ENCODE data around the gene SORCS2.

DNA sequence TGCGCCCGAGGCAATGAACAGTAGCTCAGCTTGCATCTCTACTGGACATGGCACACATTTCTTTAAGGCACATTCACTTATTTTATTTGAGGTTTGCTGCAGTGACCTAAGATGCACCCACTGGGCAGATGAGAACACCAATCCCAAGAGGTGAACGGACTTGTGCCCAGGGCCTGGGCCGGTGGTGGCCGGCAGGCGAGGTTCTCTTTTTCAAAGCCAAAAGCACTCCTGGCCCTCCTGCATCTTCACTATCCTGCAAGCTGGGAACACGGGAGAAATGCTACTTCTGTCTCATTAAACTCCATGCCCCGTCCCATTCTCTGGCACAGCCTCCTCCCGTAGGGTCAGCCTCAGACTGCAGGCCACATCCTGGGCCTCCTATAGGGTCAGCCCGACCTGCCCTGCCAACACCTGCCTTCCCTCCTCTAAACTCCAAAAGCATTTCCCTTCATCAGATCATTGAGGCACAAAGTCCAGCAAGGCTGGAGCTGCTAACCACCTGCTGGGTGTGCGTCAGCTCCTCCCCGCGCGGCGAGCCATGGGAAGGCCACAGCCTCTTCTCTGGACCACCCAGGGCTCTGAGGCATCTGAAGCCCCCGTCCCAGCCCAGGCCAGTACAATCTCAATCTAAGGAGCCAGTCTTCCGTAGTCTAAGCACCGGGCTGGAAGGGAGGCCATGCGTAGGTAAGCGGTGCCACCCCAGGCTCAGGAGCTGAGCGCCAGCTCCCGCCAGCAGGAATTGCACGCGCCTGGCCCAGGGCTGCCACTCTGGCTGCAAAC is 581.3 kb downstream of the SORCS2 start:
- TF ChIP-seq, protein P1, sequence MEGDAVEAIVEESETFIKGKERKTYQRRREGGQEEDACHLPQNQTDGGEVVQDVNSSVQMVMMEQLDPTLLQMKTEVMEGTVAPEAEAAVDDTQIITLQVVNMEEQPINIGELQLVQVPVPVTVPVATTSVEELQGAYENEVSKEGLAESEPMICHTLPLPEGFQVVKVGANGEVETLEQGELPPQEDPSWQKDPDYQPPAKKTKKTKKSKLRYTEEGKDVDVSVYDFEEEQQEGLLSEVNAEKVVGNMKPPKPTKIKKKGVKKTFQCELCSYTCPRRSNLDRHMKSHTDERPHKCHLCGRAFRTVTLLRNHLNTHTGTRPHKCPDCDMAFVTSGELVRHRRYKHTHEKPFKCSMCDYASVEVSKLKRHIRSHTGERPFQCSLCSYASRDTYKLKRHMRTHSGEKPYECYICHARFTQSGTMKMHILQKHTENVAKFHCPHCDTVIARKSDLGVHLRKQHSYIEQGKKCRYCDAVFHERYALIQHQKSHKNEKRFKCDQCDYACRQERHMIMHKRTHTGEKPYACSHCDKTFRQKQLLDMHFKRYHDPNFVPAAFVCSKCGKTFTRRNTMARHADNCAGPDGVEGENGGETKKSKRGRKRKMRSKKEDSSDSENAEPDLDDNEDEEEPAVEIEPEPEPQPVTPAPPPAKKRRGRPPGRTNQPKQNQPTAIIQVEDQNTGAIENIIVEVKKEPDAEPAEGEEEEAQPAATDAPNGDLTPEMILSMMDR (IDR thresholded peaks at IDR 0.05), result no peak
- TF ChIP-seq POLR2A (IDR thresholded peaks at IDR 0.05), result no peak

All from uterus (tissue), 2 donors.